Pancreas (tissue), 10 donors: ENCODE measurements around the gene BICRA. TPM values are rescaled to one million over a fixed set of nuclear protein-coding genes. Genes with fewer than 3 reads are reported as not detected.
"Not testable (repeated sequence)": the region's sequence is repeated elsewhere in the genome, so short reads cannot be mapped to it uniquely, and the experiment has no call there.

Experiments used
- ATAC-seq, 4 donors: fragments of 200-7000 bp; cut with Tn5 transposase; one replicate each; pipeline versions ENCODE4 v1.8.0 to v1.9.1; 2020; ENCODE audit warnings: mild to moderate bottlenecking in 4 of 4, moderate library complexity in 4 of 4
- DNase-seq, 6 donors: peaks; one replicate each; pipeline ENCODE4 v3.0.0-alpha.2; 2020
- FAIRE-seq: peaks from 2 replicates; lab custom pipeline; 2012; peaks lifted over from hg19 to GRCh38; lab: Jason Lieb, UNC
- H3K27ac ChIP-seq, 4 donors: fragments of 200-600 bp; sonication (generic); 1 replicate in 3 of 4; 2 replicates in 1 of 4; pipeline versions ENCODE4 v1.5.0 to v1.8.0; 2020
- H3K27me3 ChIP-seq, 4 donors: fragments of 200-600 bp; one replicate each; pipeline ENCODE4 v1.8.0; 2021
- H3K36me3 ChIP-seq, 3 donors: fragments of 200-600 bp; sonication (generic) in 1 of 3; one replicate each; pipeline versions ENCODE4 v1.5.0 to v1.8.0; 2020 to 2021
- H3K4me1 ChIP-seq, 3 donors: fragments of 200-600 bp; one replicate each; pipeline ENCODE4 v1.8.0; 2021
- H3K4me3 ChIP-seq, 4 donors: fragments of 200-600 bp; sonication (generic) in 2 of 4; one replicate each; pipeline versions ENCODE4 v1.5.0 to v1.8.0; 2020 to 2021
- H3K9me3 ChIP-seq, 4 donors: fragments of 200-600 bp; one replicate each; pipeline ENCODE4 v1.8.0; 2021
- WGBS, 2 donors: extraction: QIAGEN DNeasy Blood & Tissue Kit; methylation state at CpG; one replicate each; pipeline ENCODE4 v1.1.7; 2013; 5-methylcytosine and 5-hydroxymethylcytosine counted together
- intact Hi-C, 3 donors: fragments of 100-400 bp; cut with DNase I; formaldehyde crosslinking; loops; one replicate each; pipeline versions ENCODE4 v1.11.1 to v1.14.2; 2022
- polyA plus RNA-seq, 2 donors: library from polyadenylated mRNA; stranded (reverse); fragments of 200-250 nt; gene quantifications; one replicate each; pipeline ENCODE4 v1.2.3, GENCODE V29; 2013
- total RNA-seq, 6 donors: library from RNA; stranded (reverse); fragmentation: NEBNext Ultra II Directional in 4 of 6; extraction: Animal tissue kit (Norgen Biotek cat#: 25700) in 4 of 6; gene quantifications; one replicate each; pipeline versions ENCODE4 v1.2.1 to v1.2.4, GENCODE V29; 2021 to 2023
- TF ChIP-seq, protein P1 (sequence below), 4 donors: fragments of 200-600 bp; sonication (generic) in 3 of 4; IDR thresholded peaks; one replicate each; pipeline versions ENCODE4 v1.5.0 to v1.8.0; 2021; ENCODE audit warnings: antibody characterized with exemption in 4 of 4
- donor health status: healthy with polysubstance abuse.
- donor health status: DM: no; HTN: no; CAD: no; lungs with moderate emphysema.
- donor health status: DM: no; HTN: no; CAD: no.
- donor health status: control.
- donor health status: control.
- donor health status: Bipolar disorder and iron deficiency.
- donor health status: DM: yes; HTN: yes; CAD: no.
- donor health status: DM: no; HTN: no; CAD: no.
- donor health status: DM: no; HTN: no; CAD: no.
- donor health status: DM: yes; HTN: yes; CAD: no.

Gene BICRA
- total and polyA plus RNA-seq, 8 donors = 2.7 to 10.4 (median 5.9) TPM

DNA sequence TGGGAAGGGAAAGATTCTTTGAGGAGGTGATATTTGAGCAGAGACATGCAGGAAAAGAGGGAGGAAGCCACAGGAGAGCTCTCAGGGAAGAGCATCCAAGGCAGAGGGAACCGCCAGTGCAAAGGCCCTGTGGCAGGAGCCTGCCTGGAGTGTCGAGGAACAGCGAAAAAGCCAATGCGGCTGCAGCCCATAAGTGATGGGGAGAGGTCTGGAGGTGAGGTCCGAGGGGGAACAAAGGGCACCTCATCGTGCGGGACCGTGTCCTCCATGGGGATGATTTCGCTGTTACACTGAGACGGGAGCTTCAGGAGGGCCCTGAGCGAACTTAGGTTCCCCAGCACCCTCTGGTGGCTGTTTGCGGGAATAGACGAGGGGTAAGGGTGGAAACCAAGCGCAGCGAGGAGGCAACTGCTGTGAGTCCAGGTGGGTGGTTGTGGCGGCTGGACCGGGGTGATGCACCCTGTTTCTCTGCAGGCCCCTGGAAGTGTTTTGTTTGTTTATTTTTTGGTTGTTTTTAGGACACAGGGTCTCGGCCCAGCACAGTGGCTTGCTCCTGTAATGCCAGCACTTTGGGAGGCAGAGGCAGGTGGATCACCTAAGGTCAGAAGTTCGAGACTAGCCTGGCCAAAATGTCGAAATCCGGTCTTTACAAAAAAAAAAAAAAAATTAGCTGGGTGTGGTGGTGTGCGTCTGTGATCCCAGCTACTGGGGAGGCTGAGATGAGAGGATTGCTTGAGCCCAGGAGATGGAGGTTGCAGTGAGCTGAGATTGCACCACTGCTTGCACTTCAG, 98.4 kb downstream of the BICRA start:
- intact Hi-C loops = no loop called here
- TF ChIP-seq, protein P1, sequence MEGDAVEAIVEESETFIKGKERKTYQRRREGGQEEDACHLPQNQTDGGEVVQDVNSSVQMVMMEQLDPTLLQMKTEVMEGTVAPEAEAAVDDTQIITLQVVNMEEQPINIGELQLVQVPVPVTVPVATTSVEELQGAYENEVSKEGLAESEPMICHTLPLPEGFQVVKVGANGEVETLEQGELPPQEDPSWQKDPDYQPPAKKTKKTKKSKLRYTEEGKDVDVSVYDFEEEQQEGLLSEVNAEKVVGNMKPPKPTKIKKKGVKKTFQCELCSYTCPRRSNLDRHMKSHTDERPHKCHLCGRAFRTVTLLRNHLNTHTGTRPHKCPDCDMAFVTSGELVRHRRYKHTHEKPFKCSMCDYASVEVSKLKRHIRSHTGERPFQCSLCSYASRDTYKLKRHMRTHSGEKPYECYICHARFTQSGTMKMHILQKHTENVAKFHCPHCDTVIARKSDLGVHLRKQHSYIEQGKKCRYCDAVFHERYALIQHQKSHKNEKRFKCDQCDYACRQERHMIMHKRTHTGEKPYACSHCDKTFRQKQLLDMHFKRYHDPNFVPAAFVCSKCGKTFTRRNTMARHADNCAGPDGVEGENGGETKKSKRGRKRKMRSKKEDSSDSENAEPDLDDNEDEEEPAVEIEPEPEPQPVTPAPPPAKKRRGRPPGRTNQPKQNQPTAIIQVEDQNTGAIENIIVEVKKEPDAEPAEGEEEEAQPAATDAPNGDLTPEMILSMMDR (IDR thresholded peaks at IDR 0.05) = peak; percentile 38 to 69 (median 50)
- 16 to 19% methylated on average over 22 of the region's 22 CpGs for WGBS, 2 donors

DNA sequence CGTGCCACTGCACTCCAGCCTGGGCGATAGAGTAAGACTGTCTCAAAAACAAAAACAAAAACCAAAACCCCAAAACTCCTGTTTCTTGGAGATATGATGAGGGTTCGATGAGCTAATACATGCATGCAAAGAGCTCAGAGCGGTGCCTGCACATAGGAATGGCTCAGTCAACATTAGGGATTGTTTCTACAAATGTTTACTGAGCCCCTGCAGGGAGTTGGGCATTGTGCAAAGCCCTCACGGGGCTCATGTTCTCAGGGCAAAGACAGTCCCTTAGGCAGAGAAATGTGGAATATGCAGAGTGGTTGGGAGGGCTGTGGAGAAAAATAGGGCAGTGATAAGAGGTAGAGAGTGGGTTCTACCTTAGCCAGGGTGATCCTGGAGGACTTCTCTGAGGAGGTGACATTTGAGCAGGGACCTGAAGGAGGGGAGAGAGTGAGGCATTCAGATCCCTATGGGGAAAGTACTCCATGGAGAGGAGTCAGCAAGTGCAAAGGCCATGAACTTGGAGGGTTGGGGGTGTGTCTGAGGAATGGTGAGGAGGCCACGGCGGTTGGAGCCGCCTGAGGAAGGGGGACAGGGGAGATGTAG, 102.8 kb downstream of the BICRA start:
- peaks cover 0 to 1% (median 0%) of the 10 kb centered on the region in 3 donors for H3K36me3 ChIP-seq
- no peak overlapping the region for H3K4me3 ChIP-seq
- intact Hi-C loops = loop anchor here in 2 of 3 donors (10.0 kb wide), 1 partner anchor 73 kb away; no protein-coding TSS in a partner anchor
- no peak for DNase-seq
- no peaks in the 10 kb centered on the region for H3K9me3 ChIP-seq
- 70 to 83% methylated on average over 8 of the region's 8 CpGs for WGBS, 2 donors
- H3K27ac ChIP-seq = no peak overlapping the region
- no peaks in the 10 kb centered on the region for H3K27me3 ChIP-seq
- no peak for FAIRE-seq
- ATAC-seq = no peak
- no peaks in the 10 kb centered on the region for H3K4me1 ChIP-seq
- TF ChIP-seq, protein P1 (IDR thresholded peaks at IDR 0.05) = no peak

More for the DNA sequence above, 98.4 kb downstream of the BICRA start:
- Histone ChIP-seq H3K27me3 (no peaks in the 10 kb centered on the region), H3K36me3 (peaks cover 0 to 3% (median 0%) of the 10 kb centered on the region in 3 donors), H3K4me1 (no peaks in the 10 kb centered on the region), H3K27ac (no peak overlapping the region), H3K9me3 (no peaks in the 10 kb centered on the region), H3K4me3 (no peak overlapping the region)
- FAIRE-seq (no peak), ATAC-seq (peak; percentile 78 to 97 (median 90)), DNase-seq (peak in 5 of 6 donors; percentile 53 to 85 (median 77))

DNA sequence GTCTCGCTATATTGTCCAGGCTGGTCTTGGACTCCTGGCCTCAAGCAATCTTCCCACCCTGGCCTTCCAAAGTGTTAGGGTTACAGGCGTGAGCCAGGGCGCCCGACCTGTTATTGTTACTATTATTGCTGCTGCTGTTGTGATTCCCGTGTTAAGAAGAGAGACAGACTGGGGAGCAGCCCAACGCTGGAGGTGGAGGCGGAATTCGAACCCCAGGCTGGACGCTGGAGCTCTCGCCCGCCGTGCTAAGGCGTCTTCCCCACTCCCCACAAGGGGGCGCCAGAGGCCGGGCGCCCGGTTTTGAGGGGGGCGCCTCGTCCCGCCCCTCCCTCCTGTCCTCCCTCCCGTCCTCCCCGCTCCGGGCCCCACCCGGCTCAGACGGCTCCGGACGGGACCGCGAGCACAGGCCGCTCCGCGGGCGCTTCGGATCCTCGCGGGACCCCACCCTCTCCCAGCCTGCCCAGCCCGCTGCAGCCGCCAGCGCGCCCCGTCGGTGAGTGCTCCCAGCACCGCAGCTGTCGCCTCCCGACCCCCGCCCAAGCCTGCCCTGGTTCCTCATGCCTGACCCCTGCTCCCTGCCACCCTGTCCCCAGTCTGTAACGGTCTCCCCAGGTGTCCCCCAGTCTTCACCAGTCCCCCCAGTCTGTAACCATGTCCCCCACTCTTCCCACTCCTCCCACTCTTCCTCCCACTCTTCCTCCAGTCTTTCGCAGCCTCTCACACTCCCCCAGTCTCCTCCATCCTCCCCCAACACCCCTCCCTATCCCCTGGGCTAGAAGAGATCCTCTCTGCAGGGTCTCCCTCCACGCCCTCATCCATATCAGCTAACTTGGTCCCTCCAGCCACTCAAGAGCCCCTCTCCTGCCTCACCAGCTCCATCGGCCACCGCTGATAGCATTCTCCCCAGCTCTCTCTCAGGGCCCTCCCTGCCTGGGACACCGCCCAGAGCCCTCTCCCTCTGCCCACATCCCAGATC, 104.4 kb downstream of the BICRA start, which contains the start of gene EHD2:
TSS of gene EHD2 (plus strand) at position 377 of the 976 bp plus-strand sequence. CDS start 3,191 bp downstream, outside the sequence.
- WGBS, 2 donors = 5 to 7% methylated on average over 37 to 52 of the region's 52 CpGs
- Histone ChIP-seq H3K27ac (peak within 1 kb of the TSS; percentile 16 to 72 (median 58)), H3K4me1 (no peaks in the 10 kb centered on the region), H3K4me3 (peak within 1 kb of the TSS; percentile 29 to 73 (median 68)), H3K36me3 (peaks cover 0 to 8% (median 0%) of the 10 kb centered on the region in 3 donors), H3K27me3 (no peaks in the 10 kb centered on the region), H3K9me3 (no peaks in the 10 kb centered on the region)
- TF ChIP-seq, protein P1 (IDR thresholded peaks at IDR 0.05) = peak; percentile 87 to 96 (median 96)
- no peak for FAIRE-seq
- ATAC-seq = peak; percentile 91 to 97 (median 94)
- peak; percentile 53 to 90 (median 79) for DNase-seq
- intact Hi-C loops = loop anchor here in 2 of 3 donors (10.0 kb wide), 1 partner anchor 71 kb away; no protein-coding TSS in a partner anchor

DNA sequence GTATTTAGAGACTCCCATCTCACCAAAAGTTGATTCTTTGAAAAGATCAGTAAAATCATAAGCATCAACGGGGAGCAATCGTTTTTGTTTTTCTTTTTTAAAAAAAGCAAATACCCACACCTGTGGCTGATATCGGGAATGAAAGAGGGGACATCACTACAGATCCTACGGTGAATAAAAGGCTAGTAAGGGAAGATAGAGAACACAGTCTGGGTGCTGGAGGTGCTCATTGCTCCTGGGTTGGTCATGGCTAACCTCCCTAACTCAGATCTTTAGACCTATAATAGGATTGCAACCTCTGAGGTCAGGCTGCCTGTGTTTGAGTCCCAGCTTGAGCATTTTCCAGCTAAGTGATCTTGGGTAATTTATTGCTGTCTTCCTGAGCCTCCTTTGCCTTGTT, 105.4 kb downstream of the BICRA start:
- Histone ChIP-seq H3K4me1 (peaks cover 2 to 6% (median 5%) of the 10 kb centered on the region in 3 donors), H3K27me3 (no peaks in the 10 kb centered on the region), H3K36me3 (peaks cover 0 to 8% (median 0%) of the 10 kb centered on the region in 3 donors), H3K4me3 (peak overlapping the region in 2 of 4 donors; percentile 66 to 71), H3K27ac (no peak overlapping the region), H3K9me3 (no peaks in the 10 kb centered on the region)
- intact Hi-C loops = loop anchor here in 2 of 3 donors (10.0 kb wide), 1 partner anchor 70 kb away; no protein-coding TSS in a partner anchor
- ATAC-seq (no peak), FAIRE-seq (no peak), DNase-seq (no peak)
- TF ChIP-seq, protein P1 (IDR thresholded peaks at IDR 0.05) = no peak
- 77 to 88% methylated on average over 4 of the region's 4 CpGs for WGBS, 2 donors

DNA sequence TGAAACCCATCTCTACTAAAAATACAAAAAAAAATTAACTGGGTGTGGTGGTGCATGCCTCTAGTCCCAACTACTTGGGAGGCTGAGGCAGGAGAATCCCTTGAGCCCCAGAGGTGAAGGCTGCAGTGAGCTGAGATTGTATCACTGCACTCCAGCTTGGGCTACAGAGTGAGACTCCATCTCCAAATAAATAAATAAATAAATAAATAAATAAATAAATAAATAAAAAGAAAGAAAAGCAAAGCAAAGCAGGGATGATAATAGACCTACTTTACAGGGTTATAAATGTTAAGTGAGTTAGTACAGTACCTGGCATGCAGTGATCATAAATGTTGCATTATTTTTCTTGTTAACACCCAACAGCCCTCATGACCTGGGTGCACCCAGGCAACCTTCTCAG, 105.9 kb downstream of the BICRA start:
- not testable (repeated sequence) for H3K9me3 ChIP-seq, ATAC-seq, H3K27me3 ChIP-seq, H3K27ac ChIP-seq, H3K4me1 ChIP-seq, H3K36me3 ChIP-seq, DNase-seq, FAIRE-seq, H3K4me3 ChIP-seq
- intact Hi-C loops = loop anchor here in 2 of 3 donors (10.0 kb wide), 1 partner anchor 70 kb away; no protein-coding TSS in a partner anchor
